ENCODE data around the gene USP7. TPM values are rescaled to one million over a fixed set of nuclear protein-coding genes. Genes with fewer than 3 reads are reported as not detected.

USP7 gene
- polyA plus RNA-seq, 1 experiment, result 17.2 TPM

GRCh38 chr16:8956265-8957062 lies 7.2 kb downstream of the USP7 start:
- no peak for TF ChIP-seq CTCF (IDR thresholded peaks at IDR 0.05; ENCODE audit: insufficient read depth, low read depth, low read length)
- no peaks in the 10 kb centered on the region for H3K27me3 ChIP-seq (ENCODE audit: control insufficient read depth, insufficient read depth, low read length)
- POLR2A ChIA-PET, result no interaction called here
- DNase-seq (ENCODE audit: low read depth), result no peak
- CTCF ChIA-PET, result interaction anchor here (1.0 to 1.4 kb wide), 2 partner anchors 164 to 178 kb away, joined by 3 read pairs; no protein-coding TSS in a partner anchor
- no peak overlapping the region for H3K4me3 ChIP-seq (ENCODE audit: low read depth, low read length)
- peaks cover 1% of the 10 kb centered on the region; the same call in 1 of the 2 replicates for H3K36me3 ChIP-seq (ENCODE audit: control insufficient read depth, insufficient read depth, low read length)

- TF ChIP-seq CTCF (IDR thresholded peaks at IDR 0.05; ENCODE audit: insufficient read depth, low read depth, low read length), result no peak
- Histone ChIP-seq H3K27me3 (ENCODE audit: control insufficient read depth, insufficient read depth, low read length) (no peaks in the 10 kb centered on the region), H3K4me3 (ENCODE audit: low read depth, low read length) (no peak overlapping the region), H3K36me3 (ENCODE audit: control insufficient read depth, insufficient read depth, low read length) (peaks cover 1% of the 10 kb centered on the region; the same call in 1 of the 2 replicates)
- no peak for DNase-seq (ENCODE audit: low read depth)
- POLR2A ChIA-PET, result no interaction called here
- CTCF ChIA-PET, result interaction anchor here (1.0 to 1.4 kb wide), 2 partner anchors 165 to 179 kb away, joined by 3 read pairs; no protein-coding TSS in a partner anchor
These were observed 7.9 kb downstream of the USP7 start for GRCh38 chr16:8955828-8956227.

- no peak for TF ChIP-seq CTCF (IDR thresholded peaks at IDR 0.05; ENCODE audit: insufficient read depth, low read depth, low read length)
- POLR2A ChIA-PET, result no interaction called here
- Histone ChIP-seq H3K4me3 (ENCODE audit: low read depth, low read length) (no peak overlapping the region), H3K36me3 (ENCODE audit: control insufficient read depth, insufficient read depth, low read length) (no peaks in the 10 kb centered on the region), H3K27me3 (ENCODE audit: control insufficient read depth, insufficient read depth, low read length) (no peaks in the 10 kb centered on the region)
- CTCF ChIA-PET, result no interaction called here
- no peak for DNase-seq (ENCODE audit: low read depth)
These were observed 10.6 kb downstream of the USP7 start for GRCh38 chr16:8953064-8953463.

GRCh38 chr16:8952281-8952751 lies 11.4 kb downstream of the USP7 start:
- Histone ChIP-seq H3K4me3 (ENCODE audit: low read depth, low read length) (no peak overlapping the region), H3K27me3 (ENCODE audit: control insufficient read depth, insufficient read depth, low read length) (no peaks in the 10 kb centered on the region), H3K36me3 (ENCODE audit: control insufficient read depth, insufficient read depth, low read length) (no peaks in the 10 kb centered on the region)
- ChIA-PET CTCF (no interaction called here), POLR2A (no interaction called here)
- TF ChIP-seq CTCF (IDR thresholded peaks at IDR 0.05; ENCODE audit: insufficient read depth, low read depth, low read length), result no peak
- DNase-seq (ENCODE audit: low read depth), result no peak

GRCh38 chr16:8951447-8952280 lies 12.0 kb downstream of the USP7 start:
- no peak for DNase-seq (ENCODE audit: low read depth)
- H3K4me3 ChIP-seq (ENCODE audit: low read depth, low read length), result no peak overlapping the region
- no peaks in the 10 kb centered on the region for H3K27me3 ChIP-seq (ENCODE audit: control insufficient read depth, insufficient read depth, low read length)
- CTCF ChIA-PET, result interaction anchor here (1.2 kb wide), 1 partner anchor 57 kb away, joined by 5 read pairs; no protein-coding TSS in a partner anchor
- TF ChIP-seq CTCF (IDR thresholded peaks at IDR 0.05; ENCODE audit: insufficient read depth, low read depth, low read length), result no peak
- no peaks in the 10 kb centered on the region for H3K36me3 ChIP-seq (ENCODE audit: control insufficient read depth, insufficient read depth, low read length)
- POLR2A ChIA-PET, result no interaction called here
